OCI-LY3 (cell line): ENCODE data around the gene TRIM62.

Source experiments
- H2AFZ ChIP-seq: fragments of 200-600, 300-600 bp; shearing (Covaris generic); 2 replicates; pipeline ENCODE4 v1.6.0; 2014; ENCODE audit warnings: antibody characterized with exemption, low read depth, low read length
- H3K27ac ChIP-seq: fragments of 200-600, 300-600 bp; sonication (generic); 2 replicates; pipeline ENCODE4 v1.5.1; 2014; ENCODE audit warnings: mild to moderate bottlenecking, low read length, moderate library complexity, mixed read lengths
- H3K27me3 ChIP-seq: fragments of 200-600, 300-600 bp; sonication (generic); 2 replicates; pipeline ENCODE4 v1.6.1; 2014; ENCODE audit warnings: low read depth, low read length, mixed read lengths
- H3K36me3 ChIP-seq: fragments of 200-600, 300-600 bp; sonication (generic); replicated peaks from 2 replicates; pipeline ENCODE3; 2014; ENCODE audit warnings: low read depth, low read length, mixed read lengths
- H3K4me1 ChIP-seq: fragments of 300-600, 200-600 bp; sonication (generic); 2 replicates; pipeline ENCODE4 v1.6.1; 2014; ENCODE audit warnings: low read length, mixed read lengths
- H3K4me2 ChIP-seq: fragments of 200-600, 300-600 bp; sonication (generic); 2 replicates; pipeline ENCODE4 v1.6.1; 2014; ENCODE audit warnings: low read length, mixed read lengths
- H3K4me3 ChIP-seq: fragments of 300-600, 200-600 bp; sonication (generic); 2 replicates; pipeline ENCODE4 v1.5.1; 2014; ENCODE audit warnings: antibody characterized with exemption, mild to moderate bottlenecking, low read length, moderate library complexity
- H3K79me2 ChIP-seq: fragments of 300-600, 200-600 bp; shearing (Covaris generic); 2 replicates; pipeline ENCODE4 v1.6.1; 2014; ENCODE audit warnings: mild to moderate bottlenecking, low read length, mixed read lengths
- H3K9ac ChIP-seq: fragments of 300-600, 200-600 bp; shearing (Covaris generic); 2 replicates; pipeline ENCODE4 v1.6.0; 2014; ENCODE audit warnings: mild to moderate bottlenecking, low read length, moderate library complexity
- H3K9me3 ChIP-seq: fragments of 200-600, 300-600 bp; shearing (Covaris generic); 2 replicates; pipeline ENCODE4 v1.6.1; 2014; ENCODE audit warnings: low read length, mixed read lengths; ENCODE audit not compliant: insufficient read depth
- H4K20me1 ChIP-seq: fragments of 200-600, 300-600 bp; sonication (generic); 2 replicates; pipeline ENCODE4 v1.6.1; 2016; ENCODE audit warnings: low read length, mixed read lengths; ENCODE audit not compliant: insufficient read depth
- EZH2phosphoT487 ChIP-seq: fragments of 200-600 bp; shearing (Covaris generic); IDR thresholded peaks from 2 replicates; pipeline ENCODE4 v1.6.1; 2018; ENCODE audit warnings: antibody characterized with exemption, mixed run types, low read depth
- TF ChIP-seq, protein P1 (sequence below): fragments of 200-600, 300-600 bp; sonication (generic); IDR thresholded peaks from 2 replicates; pipeline ENCODE4 v1.5.1; 2014; ENCODE audit warnings: antibody characterized with exemption, low read length, low read depth

The TRIM62 gene

GRCh38 chr1:33224166-33224707 is 42.4 kb upstream of the TRIM62 start:
- Histone ChIP-seq H3K4me3 (no peak overlapping the region), H4K20me1 (no peaks in the 10 kb centered on the region), H3K36me3 (no peaks in the 10 kb centered on the region), H3K27me3 (no peaks in the 10 kb centered on the region), H3K9me3 (peaks cover 6% of the 10 kb centered on the region; the same call in 1 of the 2 replicates), H2AFZ (no peak overlapping the region), H3K79me2 (no peaks in the 10 kb centered on the region), H3K4me1 (no peaks in the 10 kb centered on the region), H3K27ac (no peak overlapping the region), H3K4me2 (no peak overlapping the region), H3K9ac (no peak overlapping the region)
- TF ChIP-seq, protein P1, sequence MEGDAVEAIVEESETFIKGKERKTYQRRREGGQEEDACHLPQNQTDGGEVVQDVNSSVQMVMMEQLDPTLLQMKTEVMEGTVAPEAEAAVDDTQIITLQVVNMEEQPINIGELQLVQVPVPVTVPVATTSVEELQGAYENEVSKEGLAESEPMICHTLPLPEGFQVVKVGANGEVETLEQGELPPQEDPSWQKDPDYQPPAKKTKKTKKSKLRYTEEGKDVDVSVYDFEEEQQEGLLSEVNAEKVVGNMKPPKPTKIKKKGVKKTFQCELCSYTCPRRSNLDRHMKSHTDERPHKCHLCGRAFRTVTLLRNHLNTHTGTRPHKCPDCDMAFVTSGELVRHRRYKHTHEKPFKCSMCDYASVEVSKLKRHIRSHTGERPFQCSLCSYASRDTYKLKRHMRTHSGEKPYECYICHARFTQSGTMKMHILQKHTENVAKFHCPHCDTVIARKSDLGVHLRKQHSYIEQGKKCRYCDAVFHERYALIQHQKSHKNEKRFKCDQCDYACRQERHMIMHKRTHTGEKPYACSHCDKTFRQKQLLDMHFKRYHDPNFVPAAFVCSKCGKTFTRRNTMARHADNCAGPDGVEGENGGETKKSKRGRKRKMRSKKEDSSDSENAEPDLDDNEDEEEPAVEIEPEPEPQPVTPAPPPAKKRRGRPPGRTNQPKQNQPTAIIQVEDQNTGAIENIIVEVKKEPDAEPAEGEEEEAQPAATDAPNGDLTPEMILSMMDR, result no peak
- no peak for TF ChIP-seq EZH2phosphoT487

DNA sequence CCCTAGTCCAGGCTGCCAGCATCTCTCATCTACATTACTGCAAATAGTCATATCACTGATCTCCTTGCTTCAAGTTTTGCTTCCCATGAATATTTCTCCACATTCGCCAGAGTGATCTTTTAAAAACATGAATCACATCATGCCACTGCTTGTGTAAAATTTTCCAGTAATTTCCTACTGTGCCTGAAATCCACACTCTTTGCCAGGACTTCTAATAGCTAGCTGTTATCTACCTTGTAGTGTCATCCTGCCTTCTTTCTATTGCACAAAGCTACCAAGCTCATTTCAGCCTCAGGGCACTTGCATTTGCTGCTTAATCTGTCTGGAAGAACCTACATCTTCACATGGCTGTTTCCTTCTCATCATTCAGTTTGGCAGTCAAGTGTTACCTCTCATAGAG is 40.5 kb upstream of the TRIM62 start:
- Histone ChIP-seq H3K4me1 (no peaks in the 10 kb centered on the region), H3K36me3 (no peaks in the 10 kb centered on the region), H3K9ac (no peak overlapping the region), H3K27me3 (no peaks in the 10 kb centered on the region), H3K9me3 (peaks cover 6% of the 10 kb centered on the region; the same call in 1 of the 2 replicates), H2AFZ (no peak overlapping the region), H3K79me2 (no peaks in the 10 kb centered on the region), H3K4me2 (no peak overlapping the region), H4K20me1 (no peaks in the 10 kb centered on the region), H3K4me3 (no peak overlapping the region), H3K27ac (no peak overlapping the region)
- TF ChIP-seq, protein P1, result no peak
- no peak for TF ChIP-seq EZH2phosphoT487

DNA sequence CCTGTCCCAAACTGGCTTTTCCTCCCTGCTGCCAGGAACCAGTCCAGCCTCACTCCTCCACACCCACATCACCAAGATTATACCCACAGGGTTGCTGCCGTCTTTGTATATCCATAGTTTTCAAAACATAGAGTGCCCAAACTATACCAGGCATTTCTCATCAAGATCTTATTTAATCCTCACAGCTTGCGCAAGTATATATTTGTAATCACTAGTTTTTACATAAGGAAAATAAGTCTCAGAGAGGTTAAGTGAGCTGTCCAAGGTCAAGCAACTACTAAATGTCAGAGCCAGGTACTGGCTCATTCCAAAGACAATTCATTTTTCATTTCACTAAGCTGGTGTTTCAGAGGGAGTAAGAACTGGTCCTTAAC is 39.5 kb upstream of the TRIM62 start:
- no peak for TF ChIP-seq EZH2phosphoT487
- TF ChIP-seq, protein P1, result no peak
- H4K20me1 ChIP-seq, result no peaks in the 10 kb centered on the region
- no peak overlapping the region for H3K4me3 ChIP-seq
- no peaks in the 10 kb centered on the region for H3K79me2 ChIP-seq
- no peak overlapping the region for H3K9ac ChIP-seq
- no peak overlapping the region for H3K4me2 ChIP-seq
- H3K9me3 ChIP-seq, result peaks cover 6% of the 10 kb centered on the region; the same call in 1 of the 2 replicates
- H3K4me1 ChIP-seq, result no peaks in the 10 kb centered on the region
- H3K27me3 ChIP-seq, result no peaks in the 10 kb centered on the region
- H3K36me3 ChIP-seq, result no peaks in the 10 kb centered on the region
- H2AFZ ChIP-seq, result no peak overlapping the region
- no peak overlapping the region for H3K27ac ChIP-seq

GRCh38 chr1:33220676-33221384 is 39.0 kb upstream of the TRIM62 start:
- no peak overlapping the region for H3K9ac ChIP-seq
- no peak overlapping the region for H3K4me2 ChIP-seq
- H3K79me2 ChIP-seq, result no peaks in the 10 kb centered on the region

More at GRCh38 chr1:33220676-33221384, 39.0 kb upstream of the TRIM62 start:
- TF ChIP-seq EZH2phosphoT487, result no peak
- TF ChIP-seq, protein P1, result no peak
- Histone ChIP-seq H3K4me3 (no peak overlapping the region), H3K9me3 (peaks cover 6% of the 10 kb centered on the region; the same call in 1 of the 2 replicates), H3K27me3 (no peaks in the 10 kb centered on the region), H4K20me1 (no peaks in the 10 kb centered on the region), H3K27ac (no peak overlapping the region), H3K4me1 (no peaks in the 10 kb centered on the region), H3K36me3 (no peaks in the 10 kb centered on the region), H2AFZ (no peak overlapping the region)
